ENCODE results near the gene TACR1. TPM values are rescaled to one million over a fixed set of nuclear protein-coding genes. Genes with fewer than 3 reads are reported as not detected.

TACR1 gene
- total and polyA plus RNA-seq, 2 of the 8 experiments (the other 6 are each of a cell fraction or from before 2014, with no cell fraction given): 0.09 to 0.37 TPM

GRCh38 chr2:75210409-75210808 is 11.1 kb upstream of the TACR1 start:
- Histone ChIP-seq H4K20me1 (replicated peaks in 1 of 2; ENCODE audit: control insufficient read depth in 1 of 2, insufficient read depth in 2 of 2, low read length in 2 of 2) (no peaks in the 10 kb centered on the region), H3K9me3 (ENCODE audit: insufficient read depth in 2 of 2, low read depth in 1 of 2, low read length in 1 of 2) (no peaks in the 10 kb centered on the region), H3K23me2 (ENCODE audit: low read depth, low read length) (no peaks in the 10 kb centered on the region), H3K79me2 (ENCODE audit: control insufficient read depth in 1 of 2, insufficient read depth in 2 of 2, low read length in 2 of 2) (no peaks in the 10 kb centered on the region), H3K27me3 (replicated peaks in 1 of 4; ENCODE audit: control insufficient read depth in 3 of 4, extremely low read depth in 1 of 4, insufficient read depth in 3 of 4, low read length in 3 of 4) (no peaks in the 10 kb centered on the region), H3K79me1 (ENCODE audit: low read depth, low read length) (no peaks in the 10 kb centered on the region), H4K91ac (replicated peaks; ENCODE audit: insufficient read length, low read length) (no peak overlapping the region), H2BK15ac (ENCODE audit: low read length) (no peak overlapping the region), H2AK5ac (ENCODE audit: low read depth, low read length) (no peak overlapping the region), H3K4ac (replicated peaks; ENCODE audit: insufficient read length, low read depth, low read length) (no peak overlapping the region), H3K18ac (ENCODE audit: extremely low read depth, low read length) (no peak overlapping the region; the same call in 1 of the 2 replicates), H2BK20ac (ENCODE audit: low read length) (no peak overlapping the region), H3K4me2 (ENCODE audit: insufficient read depth in 1 of 2, low read depth in 2 of 2, low read length in 2 of 2) (no peak overlapping the region), H3K36me3 (ENCODE audit: control insufficient read depth in 2 of 4, insufficient read depth in 4 of 4, low read length in 3 of 4) (no peaks in the 10 kb centered on the region), H3K4me1 (replicated peaks in 1 of 4; ENCODE audit: control insufficient read depth in 3 of 4, insufficient read depth in 4 of 4, low read length in 3 of 4) (peaks cover 0 to 5% (median 0%) of the 10 kb centered on the region in 4 experiments; a peak in 2 of 7 replicates), H3K4me3 (ENCODE audit: extremely low read depth in 1 of 4, insufficient read depth in 2 of 4, low read depth in 3 of 4, low read length in 4 of 4) (no peak overlapping the region), H3K56ac (replicated peaks; ENCODE audit: insufficient read length, low read depth, low read length) (no peak overlapping the region), H3K9ac (replicated peaks in 1 of 4; ENCODE audit: extremely low read depth in 1 of 4, low read depth in 3 of 4, low read length in 3 of 4) (no peak overlapping the region), H3K23ac (ENCODE audit: insufficient read length) (no peak overlapping the region), H2BK120ac (replicated peaks; ENCODE audit: low read depth, low read length) (no peak overlapping the region), H2AFZ (ENCODE audit: low read length) (no peak overlapping the region), H3K14ac (ENCODE audit: insufficient read length) (no peak overlapping the region), H4K8ac (ENCODE audit: extremely low read depth, insufficient read depth, low read length) (no peak overlapping the region), H4K5ac (ENCODE audit: insufficient read length, low read depth, low read length) (no peak overlapping the region), H2BK12ac (ENCODE audit: low read depth, low read length) (no peak overlapping the region), H2BK5ac (ENCODE audit: low read depth, low read length) (no peak overlapping the region), H3K27ac (ENCODE audit: low read depth, low read length) (no peak overlapping the region)
- POLR2A ChIA-PET (ENCODE audit: partially characterized antibody): no interaction called here
- no peak for FAIRE-seq
- 92% methylated on average over 3 of the region's 3 CpGs; no CpG with 5 or more reads in 1 of the 2 experiments for WGBS, 2 experiments (ENCODE audit: extremely low coverage in 1 of 2, insufficient coverage in 1 of 2, insufficient read length in 1 of 2, insufficient replicate concordance in 2 of 2, low coverage in 1 of 2, low lambda C conversion rate in 2 of 2, missing lambda C conversion rate in 1 of 2)
- CTCF ChIA-PET (ENCODE audit: partially characterized antibody): no interaction called here
- DNase-seq (ENCODE audit: low read depth in 1 of 2, low spot score in 2 of 2): no peak
- no peak for TF ChIP-seq EP300 (IDR thresholded peaks at IDR 0.05; ENCODE audit: borderline replicate concordance in 1 of 2, low read depth in 2 of 2, low read length in 2 of 2)
- no peak for TF ChIP-seq TAF7 (optimal IDR thresholded peaks at IDR 0.05; ENCODE audit: borderline replicate concordance, low read depth, low read length)
- no peak for TF ChIP-seq SP2 (IDR thresholded peaks at IDR 0.05; ENCODE audit: low read length)
- no peak for TF ChIP-seq SIN3A (conservative IDR thresholded peaks at IDR 0.05 in 1 of 2, IDR thresholded peaks at IDR 0.05 in 1 of 2; ENCODE audit: low read depth in 1 of 2, low read length in 2 of 2)
- TF ChIP-seq RAD21 (IDR thresholded peaks at IDR 0.05 in 1 of 2, conservative IDR thresholded peaks at IDR 0.05 in 1 of 2; ENCODE audit: low read depth in 2 of 2, low read length in 2 of 2): no peak
- TF ChIP-seq SP4 (IDR thresholded peaks at IDR 0.05; ENCODE audit: low read length): no peak
- TF ChIP-seq FOSL1 (IDR thresholded peaks at IDR 0.05; ENCODE audit: insufficient read depth, low read depth, low read length): no peak
- no peak for TF ChIP-seq CBX8 (IDR thresholded peaks at IDR 0.05; ENCODE audit: borderline replicate concordance, low read depth, low read length)
- TF ChIP-seq, protein P1, sequence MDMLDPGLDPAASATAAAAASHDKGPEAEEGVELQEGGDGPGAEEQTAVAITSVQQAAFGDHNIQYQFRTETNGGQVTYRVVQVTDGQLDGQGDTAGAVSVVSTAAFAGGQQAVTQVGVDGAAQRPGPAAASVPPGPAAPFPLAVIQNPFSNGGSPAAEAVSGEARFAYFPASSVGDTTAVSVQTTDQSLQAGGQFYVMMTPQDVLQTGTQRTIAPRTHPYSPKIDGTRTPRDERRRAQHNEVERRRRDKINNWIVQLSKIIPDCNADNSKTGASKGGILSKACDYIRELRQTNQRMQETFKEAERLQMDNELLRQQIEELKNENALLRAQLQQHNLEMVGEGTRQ (IDR thresholded peaks at IDR 0.05; ENCODE audit: low read length): no peak
- no peak for TF ChIP-seq SAP30 (IDR thresholded peaks at IDR 0.05; ENCODE audit: insufficient read depth, insufficient replicate concordance, low read length)
- no peak for TF ChIP-seq ATF3 (IDR thresholded peaks at IDR 0.05; ENCODE audit: insufficient read depth, low read depth, low read length)

Data from H1 (cell line).